ENCODE data around the gene LRRC53. TPM values are rescaled to one million over a fixed set of nuclear protein-coding genes. Genes with fewer than 3 reads are reported as not detected.

Gene LRRC53
- total and polyA plus RNA-seq, 9 of the 15 experiments (the other 6 are each of a cell fraction or from before 2014, with no cell fraction given): not detected

GRCh38 chr1:74420467-74420866 is 91.9 kb downstream of the LRRC53 start:
- no peaks in the 10 kb centered on the region for H3K27me3 ChIP-seq (ENCODE audit: control insufficient read depth in 2 of 2, insufficient read depth in 2 of 2, low read length in 2 of 2)
- no peaks in the 10 kb centered on the region for H3K79me2 ChIP-seq (ENCODE audit: control insufficient read depth, insufficient read depth, low read length)
- no peaks in the 10 kb centered on the region for H3K36me3 ChIP-seq (ENCODE audit: control insufficient read depth, insufficient read depth, low read length)
- no peak overlapping the region for H3K27ac ChIP-seq (ENCODE audit: extremely low read depth, low read depth, low read length)
- FAIRE-seq (no peak), ATAC-seq (no peak), DNase-seq (ENCODE audit: extremely low read depth in 1 of 4, low spot score in 3 of 4) (no peak)
- no peaks in the 10 kb centered on the region for H3K9me3 ChIP-seq (replicated peaks; ENCODE audit: control insufficient read depth, insufficient read depth, low read depth, low read length)
- no peak overlapping the region for H2AFZ ChIP-seq (ENCODE audit: low read depth, low read length)
- H3K4me3 ChIP-seq: no peak overlapping the region
- no peaks in the 10 kb centered on the region for H3K4me1 ChIP-seq (replicated peaks in 1 of 2; ENCODE audit: control insufficient read depth in 2 of 2, insufficient read depth in 2 of 2, low read length in 2 of 2)
- TF ChIP-seq ZNF609 (CRISPR knock-in tag; IDR thresholded peaks at IDR 0.05; ENCODE audit: borderline replicate concordance): no peak
- no peak for TF ChIP-seq PYGO2 (tag; IDR thresholded peaks at IDR 0.05)
- TF ChIP-seq GATA2 (CRISPR knock-in tag; IDR thresholded peaks at IDR 0.05): no peak
- TF ChIP-seq HNRNPL (IDR thresholded peaks at IDR 0.05; ENCODE audit: low read depth, low read length): no peak
- TF ChIP-seq HNRNPH1 (optimal IDR thresholded peaks at IDR 0.05; ENCODE audit: low read depth, low read length): no peak
- no peak for TF ChIP-seq NUFIP1 (IDR thresholded peaks at IDR 0.05; ENCODE audit: partially characterized antibody)
- no peak for TF ChIP-seq ZFPM2 (CRISPR knock-in tag; IDR thresholded peaks at IDR 0.05)
- no peak for TF ChIP-seq SREBF2 (CRISPR knock-in tag; IDR thresholded peaks at IDR 0.05)
- no peak for TF ChIP-seq PTRF (tag; IDR thresholded peaks at IDR 0.05)
- intact Hi-C loops (cut with micrococcal nuclease): no loop called here
- H3K9ac ChIP-seq (ENCODE audit: insufficient read depth in 1 of 2, low read depth in 2 of 2, low read length in 2 of 2): no peak overlapping the region
- no TSS peak for BruUV-seq (replicated peaks)
- in situ Hi-C loops (cut with MboI): no loop called here
- H3K4me2 ChIP-seq (ENCODE audit: insufficient read depth, low read length): no peak overlapping the region
- no peaks in the 10 kb centered on the region for H3K9me1 ChIP-seq (ENCODE audit: control insufficient read depth, insufficient read depth, low read length)
- H4K20me1 ChIP-seq (replicated peaks; ENCODE audit: control insufficient read depth, insufficient read depth, low read length): no peaks in the 10 kb centered on the region
- CTCF ChIA-PET (ENCODE audit: low intra/inter-chr PET ratio): no interaction called here
- POLR2A ChIA-PET: no interaction called here
- WGBS (ENCODE audit: insufficient coverage, low coverage, missing lambda C conversion rate): 5% methylated on average over 2 of the region's 2 CpGs

Other genes starting within 250 kb of the LRRC53 start
- not detected in 2 replicates for gene ERICH3, start 161.2 kb upstream of the LRRC53 start, total RNA-seq (2014; rRNA removed)
- gene ERICH3, start 161.2 kb upstream of the LRRC53 start, total RNA-seq (2014; rRNA removed; fragmentation: Illumina TruSeq; extraction: Trizol): not detected in 2 replicates
- not detected in 2 replicates for gene ERICH3, start 161.2 kb upstream of the LRRC53 start, total RNA-seq (2015; rRNA removed; fragmentation: Illumina TruSeq; extraction: Trizol)
- gene ERICH3, start 161.2 kb upstream of the LRRC53 start, total RNA-seq (2021): not detected in 2 replicates
- not detected in 2 replicates for gene ERICH3, start 161.2 kb upstream of the LRRC53 start, polyA plus RNA-seq (2011; rRNA removed)
- not detected in 2 replicates for gene ERICH3, start 161.2 kb upstream of the LRRC53 start, polyA plus RNA-seq (2014; fragmentation: Illumina TruSeq; extraction: Trizol)
- not detected for gene ERICH3, start 161.2 kb upstream of the LRRC53 start, polyA plus RNA-seq (2014; fragmentation: Nextera tagmentation; extraction: Ambion mirVana)
- gene ERICH3, start 161.2 kb upstream of the LRRC53 start, polyA plus RNA-seq (2014; rRNA removed): not detected in 2 replicates
- gene CRYZ, start 220.4 kb upstream of the LRRC53 start, total RNA-seq (2014; rRNA removed): 51.7 and 55.5 TPM in 2 replicates
- 81.4 and 90.4 TPM in 2 replicates for gene CRYZ, start 220.4 kb upstream of the LRRC53 start, total RNA-seq (2014; rRNA removed; fragmentation: Illumina TruSeq; extraction: Trizol)
- gene CRYZ, start 220.4 kb upstream of the LRRC53 start, total RNA-seq (2015; rRNA removed; fragmentation: Illumina TruSeq; extraction: Trizol): 63.8 and 65.6 TPM in 2 replicates
- gene CRYZ, start 220.4 kb upstream of the LRRC53 start, total RNA-seq (2021): 64.2 and 64.7 TPM in 2 replicates
- gene CRYZ, start 220.4 kb upstream of the LRRC53 start, polyA plus RNA-seq (2011; rRNA removed): 81.2 and 115 TPM in 2 replicates
- 72.1 and 89.9 TPM in 2 replicates for gene CRYZ, start 220.4 kb upstream of the LRRC53 start, polyA plus RNA-seq (2014; fragmentation: Illumina TruSeq; extraction: Trizol)
- 100 to 1,000 TPM; 153 to 179 TPM for gene CRYZ, start 220.4 kb upstream of the LRRC53 start, polyA plus RNA-seq (2014; fragmentation: Nextera tagmentation; extraction: Ambion mirVana)
- 69.3 and 71.2 TPM in 2 replicates for gene CRYZ, start 220.4 kb upstream of the LRRC53 start, polyA plus RNA-seq (2014; rRNA removed)
- gene TYW3, start 220.5 kb upstream of the LRRC53 start, total RNA-seq (2014; rRNA removed): 22.0 and 25.3 TPM in 2 replicates
- 48.5 and 53.2 TPM in 2 replicates for gene TYW3, start 220.5 kb upstream of the LRRC53 start, total RNA-seq (2014; rRNA removed; fragmentation: Illumina TruSeq; extraction: Trizol)
- 42.7 and 47.4 TPM in 2 replicates for gene TYW3, start 220.5 kb upstream of the LRRC53 start, total RNA-seq (2015; rRNA removed; fragmentation: Illumina TruSeq; extraction: Trizol)
- 32.2 and 33.9 TPM in 2 replicates for gene TYW3, start 220.5 kb upstream of the LRRC53 start, total RNA-seq (2021)
- gene TYW3, start 220.5 kb upstream of the LRRC53 start, polyA plus RNA-seq (2011; rRNA removed): 27.4 and 36.5 TPM in 2 replicates
- gene TYW3, start 220.5 kb upstream of the LRRC53 start, polyA plus RNA-seq (2014; fragmentation: Illumina TruSeq; extraction: Trizol): 44.1 and 54.0 TPM in 2 replicates
- 10 to 100 TPM; 41.1 to 43.3 TPM for gene TYW3, start 220.5 kb upstream of the LRRC53 start, polyA plus RNA-seq (2014; fragmentation: Nextera tagmentation; extraction: Ambion mirVana)
- gene TYW3, start 220.5 kb upstream of the LRRC53 start, polyA plus RNA-seq (2014; rRNA removed): 26.1 and 27.6 TPM in 2 replicates